Occipital lobe (tissue), 2 donors: ENCODE results near the gene IGF2R. TPM values are rescaled to one million over a fixed set of nuclear protein-coding genes. Genes with fewer than 3 reads are reported as not detected.
"Not testable (repeated sequence)": the region's sequence is repeated elsewhere in the genome, so short reads cannot be mapped to it uniquely, and the experiment has no call there.

Experiments used
- DNase-seq: peaks from one replicate; lab custom pipeline; 2025; lab: John Stamatoyannopoulos, UW
- total RNA-seq: library from RNA; depleted of rRNA; stranded (reverse); fragments of >200 nt; gene quantifications from one replicate; pipeline ENCODE4 v1.2.3, GENCODE V29; 2014

The IGF2R gene, protein sequence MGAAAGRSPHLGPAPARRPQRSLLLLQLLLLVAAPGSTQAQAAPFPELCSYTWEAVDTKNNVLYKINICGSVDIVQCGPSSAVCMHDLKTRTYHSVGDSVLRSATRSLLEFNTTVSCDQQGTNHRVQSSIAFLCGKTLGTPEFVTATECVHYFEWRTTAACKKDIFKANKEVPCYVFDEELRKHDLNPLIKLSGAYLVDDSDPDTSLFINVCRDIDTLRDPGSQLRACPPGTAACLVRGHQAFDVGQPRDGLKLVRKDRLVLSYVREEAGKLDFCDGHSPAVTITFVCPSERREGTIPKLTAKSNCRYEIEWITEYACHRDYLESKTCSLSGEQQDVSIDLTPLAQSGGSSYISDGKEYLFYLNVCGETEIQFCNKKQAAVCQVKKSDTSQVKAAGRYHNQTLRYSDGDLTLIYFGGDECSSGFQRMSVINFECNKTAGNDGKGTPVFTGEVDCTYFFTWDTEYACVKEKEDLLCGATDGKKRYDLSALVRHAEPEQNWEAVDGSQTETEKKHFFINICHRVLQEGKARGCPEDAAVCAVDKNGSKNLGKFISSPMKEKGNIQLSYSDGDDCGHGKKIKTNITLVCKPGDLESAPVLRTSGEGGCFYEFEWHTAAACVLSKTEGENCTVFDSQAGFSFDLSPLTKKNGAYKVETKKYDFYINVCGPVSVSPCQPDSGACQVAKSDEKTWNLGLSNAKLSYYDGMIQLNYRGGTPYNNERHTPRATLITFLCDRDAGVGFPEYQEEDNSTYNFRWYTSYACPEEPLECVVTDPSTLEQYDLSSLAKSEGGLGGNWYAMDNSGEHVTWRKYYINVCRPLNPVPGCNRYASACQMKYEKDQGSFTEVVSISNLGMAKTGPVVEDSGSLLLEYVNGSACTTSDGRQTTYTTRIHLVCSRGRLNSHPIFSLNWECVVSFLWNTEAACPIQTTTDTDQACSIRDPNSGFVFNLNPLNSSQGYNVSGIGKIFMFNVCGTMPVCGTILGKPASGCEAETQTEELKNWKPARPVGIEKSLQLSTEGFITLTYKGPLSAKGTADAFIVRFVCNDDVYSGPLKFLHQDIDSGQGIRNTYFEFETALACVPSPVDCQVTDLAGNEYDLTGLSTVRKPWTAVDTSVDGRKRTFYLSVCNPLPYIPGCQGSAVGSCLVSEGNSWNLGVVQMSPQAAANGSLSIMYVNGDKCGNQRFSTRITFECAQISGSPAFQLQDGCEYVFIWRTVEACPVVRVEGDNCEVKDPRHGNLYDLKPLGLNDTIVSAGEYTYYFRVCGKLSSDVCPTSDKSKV (N-terminal part only)
- 36.7 TPM for total RNA-seq

DNA sequence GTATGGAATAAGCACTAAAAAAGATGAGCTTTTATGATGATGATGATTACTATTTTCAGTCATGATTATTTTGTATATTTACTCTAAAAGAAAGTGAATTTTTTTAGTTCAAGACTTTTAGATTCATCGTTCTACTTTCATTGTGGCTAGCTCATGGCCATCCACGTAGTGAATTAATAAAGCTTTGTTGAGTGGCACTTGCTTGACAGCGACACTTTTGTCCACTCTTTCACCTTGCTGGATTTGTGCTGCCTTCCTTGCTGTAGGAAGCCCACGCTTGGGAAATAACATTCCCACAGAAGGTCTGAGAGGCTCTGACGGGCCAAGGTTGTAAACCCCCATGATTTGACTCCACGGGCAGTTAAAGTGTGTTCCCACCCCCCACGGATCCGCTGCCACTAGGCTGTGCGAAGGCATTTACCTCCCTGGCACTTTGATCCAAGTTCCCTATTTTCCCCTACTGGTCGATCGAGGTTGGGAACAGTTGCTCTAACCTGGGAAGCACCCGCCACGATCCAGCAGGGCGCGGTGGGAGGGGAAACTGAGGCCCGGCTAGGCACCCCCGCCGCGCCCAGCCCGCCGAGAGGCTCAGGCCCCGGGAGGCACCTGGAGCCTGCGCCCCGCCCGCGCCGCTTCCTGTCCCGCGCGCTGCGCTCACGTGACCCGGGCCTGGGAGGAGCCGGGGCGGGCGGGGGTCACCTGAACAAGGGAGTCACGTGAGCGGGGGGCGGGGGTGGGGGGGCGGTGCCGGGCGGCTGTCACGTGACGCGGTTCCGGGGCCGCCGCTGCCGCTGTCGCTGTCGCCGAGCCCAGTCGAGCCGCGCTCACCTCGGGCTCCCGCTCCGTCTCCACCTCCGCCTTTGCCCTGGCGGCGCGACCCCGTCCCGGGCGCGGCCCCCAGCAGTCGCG lies at the start of gene IGF2R:
Gene IGF2R, plus strand, starts transcription at position 788 of the 909 bp plus-strand sequence. CDS start 165 bp downstream, outside the sequence.
- DNase-seq = peak; percentile 75

DNA sequence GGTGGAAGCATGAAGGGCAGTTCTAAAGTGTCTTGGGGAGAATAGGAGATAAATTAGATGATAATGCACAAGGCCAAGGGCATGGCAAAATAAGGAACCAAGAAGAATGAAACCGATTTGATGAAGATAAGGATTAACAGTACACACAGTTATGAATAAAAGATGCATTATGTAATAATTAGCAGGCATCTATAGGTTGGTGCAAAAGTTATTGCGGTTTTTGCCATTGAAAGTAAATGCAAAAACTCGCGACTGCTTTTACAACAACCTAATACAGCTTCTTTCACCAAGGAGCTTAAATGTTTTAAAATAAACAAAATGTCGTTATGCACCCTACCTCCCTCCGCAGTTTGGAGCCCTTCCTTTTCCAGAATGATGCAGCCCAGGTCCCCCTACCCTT lies 49.1 kb upstream of the IGF2R start:
- DNase-seq = no peak

DNA sequence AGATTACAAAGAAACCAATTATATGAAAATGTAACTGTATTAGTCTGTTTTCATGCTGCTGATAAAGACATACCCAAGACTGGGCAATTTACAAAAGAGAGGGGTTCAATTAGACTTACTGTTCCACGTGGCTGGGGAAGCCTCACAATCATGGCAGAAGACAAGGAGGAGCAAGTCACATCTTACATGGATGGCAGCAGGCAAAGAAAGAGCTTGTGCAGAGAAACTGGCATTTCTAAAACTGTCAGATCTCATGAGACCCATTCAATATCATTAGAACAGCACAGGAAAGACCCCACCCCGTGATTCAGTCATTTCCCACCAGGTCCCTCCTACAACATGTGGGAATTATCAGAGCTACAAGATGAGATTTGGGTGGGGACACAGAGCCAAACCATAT lies 44.7 kb upstream of the IGF2R start:
- DNase-seq = not testable (repeated sequence)

DNA sequence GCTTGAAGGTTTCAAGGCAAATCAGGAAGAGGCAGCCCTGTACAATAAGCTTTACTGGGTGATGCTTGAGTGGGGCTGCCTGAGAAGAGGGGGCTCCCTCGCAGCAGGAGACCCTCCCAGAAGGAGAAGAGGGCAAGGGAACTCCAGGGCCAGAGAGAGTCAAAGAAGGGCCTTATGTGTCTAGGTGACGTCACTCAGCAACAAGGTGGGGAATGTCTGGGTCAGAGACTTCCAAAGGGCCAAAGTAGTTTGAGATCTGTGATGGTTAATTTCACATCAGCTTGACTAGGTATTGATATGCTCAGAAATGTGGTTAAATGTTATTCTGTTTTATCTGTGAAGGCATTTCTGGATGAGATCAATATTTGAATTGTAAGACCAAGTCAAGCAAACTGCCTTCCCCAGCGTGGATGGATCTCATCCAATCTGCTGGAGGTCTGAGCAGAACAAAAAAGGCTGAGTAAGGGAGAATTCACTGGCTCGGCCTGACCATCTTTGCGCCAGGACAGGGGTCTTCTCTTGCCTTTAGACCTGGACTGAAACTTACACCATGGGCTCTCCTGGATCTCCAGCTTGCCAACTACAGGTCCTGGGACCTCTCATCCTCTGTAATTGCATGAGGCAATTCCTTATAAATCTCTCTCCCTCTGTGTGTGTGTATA lies 42.2 kb upstream of the IGF2R start:
- DNase-seq = no peak

DNA sequence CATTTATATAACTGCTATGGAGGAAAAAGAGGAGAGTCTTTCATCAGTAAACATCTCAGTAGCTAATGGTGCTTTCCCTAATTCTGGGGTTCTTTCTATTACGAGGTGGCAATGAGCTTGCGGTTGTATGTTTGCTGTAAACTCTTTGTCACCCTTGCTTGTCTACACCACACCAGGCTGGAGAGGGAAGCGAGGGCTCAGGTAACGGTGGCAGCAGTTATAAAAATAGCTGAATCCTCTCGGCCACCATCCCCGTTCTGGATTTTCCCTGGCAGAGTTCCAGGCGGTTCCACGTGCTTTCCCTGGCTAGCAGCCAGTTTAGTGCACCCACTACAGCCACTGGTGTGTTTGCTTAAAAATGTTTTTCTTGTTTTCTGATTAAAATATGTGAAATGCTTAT lies 39.1 kb upstream of the IGF2R start:
- DNase-seq = no peak

DNA sequence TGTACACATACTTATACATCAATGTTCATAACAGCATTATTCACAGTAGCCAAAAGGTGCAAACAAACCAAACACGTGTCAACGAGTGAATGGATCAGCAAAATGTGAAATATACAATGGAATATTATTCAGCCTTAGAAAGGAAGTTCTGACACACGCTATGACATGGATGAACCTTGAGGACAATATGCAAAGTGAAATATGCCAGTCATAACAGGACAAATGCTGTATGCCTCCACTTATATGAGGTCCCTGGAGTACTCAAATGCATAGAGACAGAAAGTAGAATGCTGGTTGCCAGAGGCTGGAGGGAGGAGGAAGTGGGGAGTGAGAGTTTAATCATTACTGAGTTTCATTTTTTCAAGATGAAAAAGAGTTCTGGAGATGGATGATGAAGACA lies 37.8 kb upstream of the IGF2R start:
- no peak for DNase-seq

DNA sequence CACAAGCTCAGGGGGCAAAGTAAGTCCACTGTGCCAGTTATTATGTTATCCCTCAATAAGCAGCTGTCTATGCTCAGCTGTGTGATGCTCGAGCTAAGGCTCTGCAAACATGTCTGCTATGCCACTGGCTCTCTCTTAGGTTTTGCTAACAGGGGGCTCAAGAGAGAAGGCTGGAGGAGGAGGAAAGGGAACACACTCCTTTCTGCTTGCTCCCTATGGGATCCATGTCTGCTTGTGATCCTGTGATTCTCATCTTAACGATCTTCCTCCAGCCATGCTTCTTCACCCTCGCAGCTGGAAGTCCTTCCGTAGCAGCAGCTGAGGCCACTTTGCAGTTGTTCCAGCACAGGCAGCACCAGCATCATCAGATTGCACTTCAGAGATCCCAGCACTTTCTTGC lies 37.0 kb upstream of the IGF2R start:
- DNase-seq = no peak

DNA sequence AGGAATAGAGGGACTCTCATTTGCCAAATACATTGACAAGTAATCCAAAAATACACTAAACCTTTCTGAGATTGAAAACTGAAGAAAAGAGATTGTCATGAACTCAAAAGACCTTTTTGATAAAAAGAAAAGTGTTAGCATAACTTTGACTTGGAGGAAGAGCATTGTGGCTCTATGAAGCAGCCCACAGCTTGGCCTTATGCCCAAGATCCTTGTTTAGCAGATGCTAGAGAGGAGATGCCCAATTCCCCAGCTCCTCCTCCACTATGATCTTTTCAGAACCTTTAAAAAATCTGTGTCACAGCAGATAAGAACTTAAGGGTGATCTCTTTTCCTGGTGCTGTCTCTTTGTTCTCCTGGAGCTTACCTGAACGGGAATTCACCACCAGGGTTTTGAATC lies 35.8 kb upstream of the IGF2R start:
- DNase-seq = no peak

DNA sequence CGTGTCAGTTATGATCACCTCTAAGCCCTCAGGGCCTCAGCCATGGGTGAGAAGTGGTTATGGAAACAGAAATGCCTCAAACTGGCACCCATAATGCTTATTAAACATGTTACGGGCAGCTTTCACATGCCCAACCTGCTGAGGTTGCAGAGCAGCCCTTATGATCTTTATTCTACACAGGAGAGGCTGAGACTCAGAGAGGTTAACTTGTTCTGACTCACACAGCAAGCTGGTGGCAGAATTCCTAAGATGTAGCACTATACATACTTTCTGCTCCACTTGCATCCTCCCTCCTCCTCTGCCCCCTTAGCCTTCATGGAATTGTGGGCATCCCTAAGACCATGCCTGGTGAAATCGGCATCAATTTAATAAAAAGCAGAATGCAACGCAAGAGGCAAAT lies 34.7 kb upstream of the IGF2R start:
- no peak for DNase-seq

DNA sequence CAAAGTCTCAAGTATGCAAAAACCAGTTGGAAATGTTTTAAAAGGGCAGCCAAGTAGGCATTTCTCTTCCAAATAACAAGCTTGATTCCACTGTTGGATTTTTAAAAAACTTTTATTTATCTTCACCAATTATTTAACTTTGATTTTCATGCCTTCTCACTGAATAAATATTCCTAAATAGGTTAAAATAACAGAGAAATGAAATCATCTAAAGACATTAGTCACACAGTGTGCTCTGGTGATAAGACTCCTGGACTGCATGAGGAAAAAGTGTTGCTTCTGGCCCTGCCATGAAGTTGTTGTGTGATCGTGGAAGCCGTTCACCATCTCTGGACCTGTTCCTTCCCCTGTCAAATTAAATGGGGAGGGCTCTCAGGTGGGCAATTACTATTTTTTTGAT lies 33.8 kb upstream of the IGF2R start:
- DNase-seq = no peak

DNA sequence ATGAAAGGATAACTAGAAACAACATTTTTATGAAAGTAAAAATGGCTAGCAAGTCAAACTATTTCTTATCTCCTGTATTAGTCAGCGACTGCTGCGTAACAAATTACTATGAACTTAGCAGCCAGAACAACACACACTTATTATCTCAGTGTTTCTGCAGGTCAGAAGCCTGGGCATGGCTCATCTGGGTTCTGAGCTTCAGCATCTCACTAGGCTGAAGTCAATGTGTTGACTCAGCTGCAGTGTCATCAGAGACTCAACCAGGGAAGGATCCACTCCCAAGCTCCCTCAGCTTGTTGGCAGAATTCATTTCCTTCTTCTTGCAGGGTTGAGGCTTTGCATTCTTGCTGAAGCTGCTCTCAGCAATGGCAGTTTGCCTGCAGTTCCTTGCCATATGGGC lies 33.2 kb upstream of the IGF2R start:
- no peak for DNase-seq

DNA sequence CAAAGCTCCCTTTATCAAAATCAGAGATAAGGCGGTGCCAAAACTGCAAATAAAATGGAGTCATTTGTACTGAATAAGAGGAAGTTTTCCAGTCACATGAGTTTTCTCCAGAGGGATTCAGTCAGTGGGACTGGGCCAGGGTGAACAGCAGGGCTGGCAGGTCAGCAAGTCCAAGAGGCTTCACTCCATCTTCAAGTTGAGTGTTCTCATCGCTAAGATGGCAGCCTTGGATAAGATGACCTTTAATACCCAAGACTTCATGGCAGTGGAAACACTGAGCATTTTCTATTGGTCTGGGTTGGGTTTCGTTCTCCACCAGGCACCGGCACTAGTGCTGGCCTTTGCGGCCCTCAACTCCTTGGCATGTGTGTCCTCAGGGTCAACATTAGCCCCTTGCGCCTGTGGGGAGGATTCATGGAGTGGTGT lies 29.3 kb upstream of the IGF2R start:
- no peak for DNase-seq

DNA sequence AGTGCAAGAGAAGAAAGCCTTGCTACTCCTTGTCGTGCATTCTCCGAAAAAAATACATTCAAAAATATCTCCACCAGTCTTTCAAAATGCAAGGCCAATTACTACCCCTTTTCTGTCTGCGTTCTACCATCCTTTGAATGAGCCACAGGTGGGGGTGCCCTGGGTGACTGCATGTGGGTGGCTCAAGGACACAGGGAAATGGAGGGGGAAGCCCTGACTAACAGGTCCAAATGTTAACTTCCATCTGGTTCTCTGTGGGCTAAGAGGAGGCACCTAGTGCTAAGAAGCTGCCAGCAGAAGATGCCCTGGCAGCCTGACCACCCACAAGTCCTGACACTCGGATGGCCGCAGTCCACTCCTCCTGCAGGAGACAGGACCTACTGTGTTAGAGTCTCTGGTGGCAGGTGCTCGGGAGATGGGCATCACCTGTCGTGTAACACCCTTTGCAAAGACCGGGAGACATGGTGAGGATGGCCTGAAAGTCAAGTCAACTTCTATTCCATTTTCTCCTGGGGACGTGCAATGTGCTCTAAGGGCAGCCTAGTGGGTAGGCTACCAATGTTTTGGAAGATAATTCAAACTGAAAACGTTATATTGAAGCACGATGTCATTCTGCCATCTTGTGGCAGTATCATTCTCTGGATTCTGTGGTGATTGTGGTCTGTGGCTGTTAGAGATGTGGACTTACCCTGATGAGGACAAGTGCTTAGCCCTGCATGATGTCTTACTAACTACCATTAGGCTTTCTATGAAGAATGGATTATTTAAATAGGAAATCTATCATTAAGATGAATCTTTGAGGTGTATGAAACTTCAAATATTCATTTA lies 27.4 kb upstream of the IGF2R start:
- DNase-seq = no peak

DNA sequence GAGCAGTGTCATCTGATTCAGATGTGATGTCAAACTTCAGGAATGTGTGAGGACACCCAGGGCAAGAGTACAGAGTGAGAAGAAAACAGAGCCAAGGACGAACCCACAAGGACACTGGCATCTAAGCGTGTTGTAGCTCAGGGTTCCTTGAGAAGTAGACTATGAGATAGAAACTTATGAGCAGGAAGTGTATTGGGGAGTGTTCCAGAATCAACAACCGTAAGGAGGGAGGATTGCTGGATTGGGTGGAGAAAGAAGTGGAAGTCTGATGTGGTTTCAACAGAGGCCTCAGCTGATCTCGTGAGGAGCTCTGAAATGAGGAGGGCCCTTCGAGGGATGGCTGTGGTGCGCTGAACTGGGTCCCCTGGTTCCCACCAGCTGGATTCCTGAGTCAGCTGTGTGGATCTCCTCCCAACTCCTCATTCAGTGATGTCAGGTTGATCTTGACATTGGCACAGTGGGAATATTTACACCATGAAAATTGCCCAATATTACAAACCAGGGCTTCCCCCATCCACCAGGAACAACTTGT lies 25.7 kb upstream of the IGF2R start:
- no peak for DNase-seq

DNA sequence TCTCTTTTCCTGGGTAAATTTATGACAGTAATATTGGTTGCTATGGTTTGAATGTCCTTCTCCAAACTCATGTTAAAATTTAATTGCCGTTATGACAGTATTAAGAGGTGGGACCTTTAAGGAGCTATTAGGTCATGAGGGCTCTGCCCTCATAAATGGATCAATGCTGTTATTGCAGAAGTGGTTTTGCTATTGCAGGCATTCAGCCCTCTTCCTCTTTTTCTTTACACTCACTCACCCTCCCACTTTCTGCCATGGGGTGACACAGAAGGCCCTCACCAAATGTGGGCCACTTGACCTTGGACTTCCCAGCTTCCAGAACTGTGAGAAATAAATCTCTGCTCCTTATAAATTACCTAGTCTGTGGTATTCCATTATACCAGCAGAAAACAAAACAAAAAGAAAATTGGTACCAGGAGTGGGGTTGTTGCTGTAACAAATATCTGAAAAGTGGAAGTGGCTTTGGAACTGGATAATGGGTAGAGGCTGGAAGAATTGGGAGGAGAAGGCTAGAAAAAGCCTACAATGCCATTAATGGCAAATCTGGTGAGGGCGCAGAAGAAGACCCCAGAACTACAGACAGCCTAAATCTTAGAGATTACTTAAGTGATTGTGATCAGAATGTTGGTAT lies 24.8 kb upstream of the IGF2R start:
- DNase-seq = no peak

DNA sequence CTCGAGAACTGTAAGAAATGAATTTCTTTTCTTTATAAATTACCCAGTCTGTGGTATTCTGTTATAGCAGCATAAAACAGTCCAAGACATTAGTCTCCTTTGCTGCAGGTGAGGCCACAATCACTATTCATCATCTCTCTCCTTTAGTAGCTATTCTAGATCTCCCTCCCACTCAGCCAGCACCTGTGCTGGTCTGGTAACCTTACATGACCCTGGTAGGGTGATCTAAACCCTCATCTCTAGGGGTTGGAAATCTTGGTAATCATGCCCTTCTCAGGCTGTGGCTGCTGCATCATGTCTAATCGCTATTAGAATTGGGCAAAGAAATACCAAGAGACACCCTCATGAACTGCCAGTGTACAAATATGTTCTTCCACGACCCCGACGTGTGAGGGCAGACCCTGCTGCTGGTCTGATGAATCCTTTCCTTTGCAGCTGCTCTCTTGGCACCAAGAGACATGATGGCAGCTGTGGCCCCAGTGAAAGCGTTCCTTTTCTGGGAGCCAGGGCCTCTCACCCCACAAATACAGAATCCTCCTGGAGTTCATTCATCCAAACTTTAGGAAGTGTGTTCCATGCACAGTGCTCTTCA lies 23.0 kb upstream of the IGF2R start:
- DNase-seq = no peak

DNA sequence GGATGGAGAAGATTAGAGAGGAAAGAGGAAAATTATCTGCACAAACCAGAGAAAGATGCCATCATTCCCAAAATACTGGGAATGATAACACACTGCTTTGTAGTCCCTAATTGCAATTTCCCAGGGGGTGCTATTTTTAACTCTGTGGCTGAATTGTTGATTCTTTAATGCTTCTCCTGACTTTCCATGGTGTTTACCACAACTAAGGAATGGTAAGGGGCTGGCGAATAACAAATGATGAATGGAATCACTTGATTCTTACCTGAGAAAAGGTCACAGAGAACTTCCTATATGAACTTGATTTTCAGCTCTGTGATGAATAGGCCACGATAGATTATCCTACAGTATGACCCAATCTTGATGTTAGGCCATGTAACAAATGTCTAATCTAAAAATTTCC lies 22.0 kb upstream of the IGF2R start:
- DNase-seq = no peak

DNA sequence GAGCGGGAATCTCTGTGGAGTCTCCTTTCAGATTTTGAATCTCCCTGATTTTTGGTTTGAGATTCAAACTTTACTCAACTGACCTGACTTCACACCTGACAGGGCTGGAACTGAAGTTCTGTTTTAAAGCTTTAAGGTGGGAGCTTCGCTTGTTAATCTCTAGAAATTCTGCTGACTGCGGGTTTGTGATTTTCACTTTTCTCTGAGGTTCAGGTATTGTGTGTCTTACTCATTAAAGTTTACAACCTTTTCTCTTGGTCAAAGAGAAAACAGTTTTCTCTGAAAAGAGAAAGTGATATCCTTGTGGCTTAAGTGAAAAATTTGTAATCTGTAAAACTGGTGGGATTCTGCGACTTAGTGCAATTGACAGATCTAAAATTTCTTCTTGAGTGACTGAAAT lies 20.7 kb upstream of the IGF2R start:
- DNase-seq = no peak
